Measurements from ENCODE around the gene FBXO45.
"Not testable (repeated sequence)": the region's sequence is repeated elsewhere in the genome, so short reads cannot be mapped to it uniquely, and the experiment has no call there.

FBXO45 gene, protein sequence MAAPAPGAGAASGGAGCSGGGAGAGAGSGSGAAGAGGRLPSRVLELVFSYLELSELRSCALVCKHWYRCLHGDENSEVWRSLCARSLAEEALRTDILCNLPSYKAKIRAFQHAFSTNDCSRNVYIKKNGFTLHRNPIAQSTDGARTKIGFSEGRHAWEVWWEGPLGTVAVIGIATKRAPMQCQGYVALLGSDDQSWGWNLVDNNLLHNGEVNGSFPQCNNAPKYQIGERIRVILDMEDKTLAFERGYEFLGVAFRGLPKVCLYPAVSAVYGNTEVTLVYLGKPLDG

DNA sequence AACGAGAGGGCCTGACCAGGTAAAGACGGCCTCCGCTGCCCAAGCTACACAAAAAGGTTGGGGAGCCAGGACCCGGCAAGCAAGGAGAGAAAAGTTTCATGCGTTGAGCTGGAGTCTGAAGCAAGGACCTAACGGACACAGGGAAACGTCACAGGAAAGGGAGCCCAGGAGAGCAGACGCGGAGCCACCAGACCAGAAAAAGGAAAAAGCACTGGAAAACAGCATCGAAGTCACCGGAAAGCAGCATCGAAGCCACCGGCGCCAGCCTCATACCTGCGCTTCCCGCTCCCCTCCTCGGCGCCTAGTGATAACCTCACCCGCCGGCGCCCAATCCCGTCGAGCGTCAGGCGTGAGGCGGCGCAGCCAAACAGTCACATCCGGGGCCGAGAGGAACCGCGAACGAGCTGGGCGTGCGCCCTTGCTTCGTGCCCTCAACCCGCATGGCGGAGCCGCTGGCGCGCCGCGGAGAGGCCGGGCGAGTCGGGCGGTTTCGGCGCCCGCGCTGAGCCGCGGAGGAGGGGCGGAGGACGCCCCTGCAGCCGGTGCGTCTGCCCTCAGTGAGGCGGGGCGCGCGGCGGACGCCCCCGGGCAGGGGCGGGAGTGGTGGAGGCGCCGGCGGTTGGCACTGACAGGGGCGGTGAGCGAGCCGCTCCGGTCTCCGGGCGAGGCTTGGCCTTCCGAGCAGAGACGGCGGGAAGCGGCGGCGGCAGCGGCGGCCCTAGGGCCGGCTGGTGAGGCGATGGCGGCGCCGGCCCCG is at the start of gene FBXO45, which contains the start of gene WDR53:
TSS of gene FBXO45 (plus strand) at position 415 of the 757 bp plus-strand sequence. CDS start at position 740, 325 bp downstream.
TSS of gene WDR53 (minus strand) at position 309 of the 757 bp plus-strand sequence. CDS start 7,079 bp downstream, outside the sequence.
- no peak for TF ChIP-seq ZNF274 (IDR thresholded peaks at IDR 0.05; ENCODE audit: low read depth, low read length)
- H3K4me3 ChIP-seq (ENCODE audit: low read length): peak within 1 kb of the TSS; percentile 93

DNA sequence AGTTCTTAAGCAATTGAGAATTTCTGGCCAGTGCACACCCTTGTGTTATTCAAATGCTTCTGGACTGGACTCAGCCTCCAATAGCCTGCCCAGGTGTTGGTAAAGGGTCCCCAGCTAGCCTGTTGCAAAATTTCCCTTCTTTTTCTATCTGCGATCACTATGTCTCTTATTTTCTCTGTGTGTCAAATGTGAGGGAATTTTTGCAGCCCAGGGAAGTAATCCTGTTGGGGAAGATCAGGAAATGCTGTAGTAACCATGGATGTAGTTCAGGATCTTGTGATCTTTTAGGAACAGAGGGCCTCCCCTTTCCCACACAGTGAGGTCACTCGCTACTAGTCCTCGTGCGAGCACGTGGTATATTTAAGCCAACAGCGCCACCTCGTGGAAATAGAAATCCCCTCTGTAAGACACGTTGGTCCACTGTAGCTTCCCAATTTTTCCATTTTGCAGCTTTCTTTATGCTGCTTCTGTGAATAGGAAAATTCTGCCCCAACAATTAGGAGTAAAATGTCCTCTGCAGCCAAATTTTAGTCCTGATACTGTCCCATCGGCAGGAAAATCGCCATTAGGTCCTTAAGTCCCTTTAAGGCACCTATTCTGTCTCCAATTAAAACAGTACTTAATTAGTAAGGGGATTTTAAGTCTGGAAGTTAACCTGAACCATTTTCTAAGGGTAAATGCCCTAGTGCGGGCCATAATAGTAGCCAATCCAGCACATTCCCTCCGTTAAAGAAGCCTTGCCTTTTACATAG is 49.3 kb upstream of the FBXO45 start:
- no peak overlapping the region for H3K4me3 ChIP-seq (ENCODE audit: low read length)
- TF ChIP-seq ZNF274 (IDR thresholded peaks at IDR 0.05; ENCODE audit: low read depth, low read length): no peak

DNA sequence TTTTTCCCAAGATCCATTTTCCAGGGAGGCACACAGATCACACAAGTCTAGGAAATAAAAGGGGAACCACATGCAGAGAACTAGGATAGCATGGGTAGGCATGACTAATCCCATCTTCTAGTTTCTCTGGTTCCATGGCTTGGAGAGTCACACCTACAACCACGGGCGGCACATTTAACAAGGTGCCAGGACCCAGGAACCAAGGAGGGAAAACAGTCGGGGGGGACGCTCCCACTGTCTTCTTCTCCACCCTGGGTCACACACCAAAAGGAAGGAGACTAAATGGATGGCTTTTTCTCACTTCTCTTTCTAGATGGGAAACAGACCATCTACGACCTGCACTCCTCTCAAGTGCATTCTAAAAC is 48.8 kb upstream of the FBXO45 start:
- no peak overlapping the region for H3K4me3 ChIP-seq (ENCODE audit: low read length)
- TF ChIP-seq ZNF274 (IDR thresholded peaks at IDR 0.05; ENCODE audit: low read depth, low read length): no peak

DNA sequence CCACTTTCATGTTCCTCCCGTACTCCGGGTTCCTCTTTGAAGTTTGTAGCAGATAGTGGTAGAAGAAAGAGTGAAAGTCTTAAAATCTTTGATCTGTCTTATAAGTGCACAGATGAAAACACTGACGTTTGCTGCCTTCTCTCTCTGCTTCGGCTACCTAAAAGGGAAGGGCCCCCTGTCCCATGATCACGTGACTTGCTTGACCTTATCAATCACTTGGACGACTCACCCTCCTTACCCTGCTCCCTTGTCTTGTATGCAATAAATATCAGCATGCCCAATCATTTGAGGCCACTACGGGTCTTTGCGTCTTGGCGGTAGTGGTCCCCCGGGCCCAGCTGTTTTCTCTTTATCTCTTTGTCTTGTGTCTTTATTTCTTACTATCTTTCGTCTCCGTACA is 47.2 kb upstream of the FBXO45 start:
- not testable (repeated sequence) for H3K4me3 ChIP-seq (ENCODE audit: low read length)

DNA sequence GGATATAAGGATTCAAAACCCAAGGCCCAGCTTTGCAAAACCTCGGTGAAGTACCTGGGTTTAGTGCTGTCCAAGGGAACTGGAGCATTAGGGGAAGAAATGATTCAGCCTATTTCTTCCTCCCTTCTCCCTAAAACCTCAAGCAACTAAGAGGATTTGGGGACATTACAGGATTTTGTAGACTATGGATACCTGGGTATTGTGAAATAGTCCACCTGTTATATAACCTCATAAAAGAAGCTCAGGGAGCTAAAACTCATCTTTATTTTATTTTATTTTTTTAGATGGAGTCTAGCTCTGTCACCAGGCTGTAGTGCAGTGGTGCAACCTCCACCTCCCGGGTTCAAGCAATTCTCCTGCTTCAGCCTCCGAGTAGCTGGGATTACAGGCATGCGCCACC is 44.6 kb upstream of the FBXO45 start:
- no peak overlapping the region for H3K4me3 ChIP-seq (ENCODE audit: low read length)
- no peak for TF ChIP-seq ZNF274 (IDR thresholded peaks at IDR 0.05; ENCODE audit: low read depth, low read length)

DNA sequence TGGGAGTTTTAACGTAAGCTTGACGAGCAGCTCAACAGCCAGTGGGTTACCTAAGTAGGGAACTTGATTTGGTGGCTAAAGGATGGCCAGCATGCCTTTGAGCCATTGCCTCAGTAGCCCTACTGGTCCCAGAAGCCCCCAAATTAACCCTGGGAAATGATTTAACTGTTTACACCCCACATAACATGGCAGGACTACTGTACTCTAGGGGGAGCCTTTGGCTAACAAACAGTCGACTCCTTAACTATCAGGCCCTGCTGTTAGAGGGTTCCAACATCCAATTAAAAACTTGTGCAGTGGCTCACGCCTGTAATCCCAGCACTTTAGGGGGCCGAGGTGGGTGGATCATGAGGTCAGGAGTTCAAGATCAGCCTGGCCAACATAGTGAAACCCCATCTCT is 43.9 kb upstream of the FBXO45 start:
- TF ChIP-seq ZNF274 (IDR thresholded peaks at IDR 0.05; ENCODE audit: low read depth, low read length): no peak
- H3K4me3 ChIP-seq (ENCODE audit: low read length): no peak overlapping the region

DNA sequence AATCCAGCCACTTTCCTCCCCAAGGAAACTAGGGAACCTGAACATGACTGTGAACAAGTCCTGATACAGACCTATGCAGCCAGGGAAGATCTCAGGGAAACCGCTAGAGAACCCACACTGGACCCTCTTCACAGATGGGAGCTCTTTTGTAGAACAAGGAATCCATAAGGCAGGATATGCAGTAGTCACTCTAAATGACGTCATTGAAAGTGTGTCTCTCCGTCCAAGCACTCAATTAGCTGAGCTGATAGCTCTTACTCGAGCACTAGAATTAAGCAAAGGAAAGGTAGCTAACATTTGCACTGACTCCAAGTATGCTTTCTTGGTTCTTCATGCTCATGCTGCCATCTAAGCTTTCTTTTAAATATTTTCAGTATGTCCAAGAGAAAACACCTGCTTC is 43.3 kb upstream of the FBXO45 start:
- TF ChIP-seq ZNF274 (IDR thresholded peaks at IDR 0.05; ENCODE audit: low read depth, low read length): no peak
- no peak overlapping the region for H3K4me3 ChIP-seq (ENCODE audit: low read length)

DNA sequence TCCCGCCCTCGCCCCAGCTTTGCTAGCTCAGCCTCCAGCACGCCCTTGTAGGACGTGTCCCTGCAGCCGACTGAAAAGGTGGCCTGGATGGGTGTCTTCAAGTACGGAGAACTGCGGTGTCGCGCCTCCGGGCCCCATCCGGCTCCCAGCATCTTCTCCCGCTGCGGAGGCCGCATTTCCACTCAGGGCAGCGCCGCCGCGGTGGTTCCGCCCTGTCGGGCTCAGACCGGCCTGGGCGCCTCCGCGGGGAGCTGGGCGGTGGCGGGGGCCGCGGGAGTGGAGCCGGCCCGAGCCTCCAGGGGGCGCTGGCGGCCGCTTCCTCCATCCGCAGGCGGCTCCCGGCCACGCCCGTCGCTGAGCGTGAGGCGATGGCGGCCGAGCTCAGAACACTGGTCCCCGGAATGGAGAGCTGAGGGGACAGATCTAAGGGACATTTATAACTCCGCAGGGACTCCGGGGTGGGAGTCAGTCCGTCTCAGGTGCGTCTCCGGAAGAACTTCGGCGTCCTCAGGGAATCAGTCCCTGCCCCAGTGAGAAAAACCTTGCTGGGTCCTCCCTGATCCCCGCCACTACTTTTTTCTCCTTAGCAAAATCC is 39.7 kb upstream of the FBXO45 start:
- H3K4me3 ChIP-seq (ENCODE audit: low read length): peak overlapping the region; percentile 59; the same call in 1 of the 2 replicates
- no peak for TF ChIP-seq ZNF274 (IDR thresholded peaks at IDR 0.05; ENCODE audit: low read depth, low read length)

DNA sequence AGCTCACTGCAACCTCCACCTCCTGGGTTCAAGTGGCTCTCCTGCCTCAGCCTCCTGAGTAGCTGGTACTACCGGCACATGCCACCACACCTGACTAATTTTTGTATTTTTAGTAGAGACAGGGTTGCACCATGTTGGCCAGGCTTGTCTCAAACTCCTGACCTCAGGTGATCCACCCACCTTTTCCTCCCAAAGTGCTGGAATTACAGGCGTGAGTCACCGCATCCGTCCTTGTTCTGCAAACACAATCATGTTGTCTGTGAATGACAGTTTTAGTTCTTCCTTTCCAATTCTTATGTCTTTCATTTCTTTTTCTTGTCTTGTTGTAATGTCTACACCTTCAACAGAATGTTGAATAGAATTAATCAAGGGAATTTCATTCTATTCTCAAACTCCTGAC is 37.0 kb upstream of the FBXO45 start:
- TF ChIP-seq ZNF274 (IDR thresholded peaks at IDR 0.05; ENCODE audit: low read depth, low read length): no peak
- H3K4me3 ChIP-seq (ENCODE audit: low read length): no peak overlapping the region

DNA sequence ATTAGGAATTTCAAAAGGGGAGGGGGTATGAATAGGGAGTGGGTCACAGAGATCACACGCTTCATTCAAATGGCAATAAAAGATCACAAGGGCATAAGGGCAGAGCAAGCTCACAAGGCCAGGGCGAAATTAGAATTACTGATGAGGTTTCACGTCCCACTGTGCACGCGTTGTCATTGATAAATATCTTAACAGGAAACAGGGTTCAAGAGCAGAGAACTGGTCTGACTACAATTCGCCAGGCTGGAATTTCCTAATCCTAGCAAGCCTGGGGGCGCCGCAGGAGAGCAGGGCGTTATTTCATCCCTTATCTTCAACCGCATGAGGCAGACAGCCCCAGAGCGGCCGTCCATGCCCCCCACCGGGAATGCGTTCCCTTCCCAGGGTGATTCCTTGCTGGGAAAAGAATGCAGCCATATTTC is 35.2 kb upstream of the FBXO45 start:
- TF ChIP-seq ZNF274 (IDR thresholded peaks at IDR 0.05; ENCODE audit: low read depth, low read length): no peak
- H3K4me3 ChIP-seq (ENCODE audit: low read length): no peak overlapping the region

DNA sequence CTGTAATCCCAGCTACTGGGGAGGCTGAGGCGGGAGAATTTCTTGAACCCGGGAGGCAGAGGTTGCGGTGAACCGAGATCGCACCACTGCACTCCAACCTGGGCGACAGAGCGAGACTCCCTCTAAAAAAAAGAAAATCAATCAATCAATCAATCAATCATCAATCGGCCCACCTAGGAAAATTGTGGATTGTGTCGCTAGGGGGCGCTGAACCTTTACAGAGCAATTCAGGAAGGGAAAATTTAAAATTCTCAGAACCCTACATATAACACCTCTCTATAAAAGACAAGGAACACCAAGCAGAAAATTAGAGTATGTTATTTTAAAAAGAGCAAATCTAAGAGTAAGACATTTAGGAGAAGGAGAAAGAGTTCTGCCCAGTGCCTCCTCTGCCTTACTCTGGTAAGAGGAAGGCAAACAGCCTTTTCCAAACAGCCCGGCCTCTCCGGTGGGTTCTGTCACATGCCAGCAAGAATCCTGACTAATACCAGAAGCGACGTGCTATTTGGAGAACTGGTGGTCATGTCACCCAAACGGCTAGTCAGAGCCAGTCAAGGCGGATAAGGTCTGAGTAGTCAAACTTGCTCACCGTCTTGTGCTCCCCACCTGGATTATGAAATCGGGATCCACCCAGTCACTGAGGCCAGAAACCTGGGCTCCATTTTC is 31.0 kb upstream of the FBXO45 start:
- no peak overlapping the region for H3K4me3 ChIP-seq (ENCODE audit: low read length)
- no peak for TF ChIP-seq ZNF274 (IDR thresholded peaks at IDR 0.05; ENCODE audit: low read depth, low read length)

DNA sequence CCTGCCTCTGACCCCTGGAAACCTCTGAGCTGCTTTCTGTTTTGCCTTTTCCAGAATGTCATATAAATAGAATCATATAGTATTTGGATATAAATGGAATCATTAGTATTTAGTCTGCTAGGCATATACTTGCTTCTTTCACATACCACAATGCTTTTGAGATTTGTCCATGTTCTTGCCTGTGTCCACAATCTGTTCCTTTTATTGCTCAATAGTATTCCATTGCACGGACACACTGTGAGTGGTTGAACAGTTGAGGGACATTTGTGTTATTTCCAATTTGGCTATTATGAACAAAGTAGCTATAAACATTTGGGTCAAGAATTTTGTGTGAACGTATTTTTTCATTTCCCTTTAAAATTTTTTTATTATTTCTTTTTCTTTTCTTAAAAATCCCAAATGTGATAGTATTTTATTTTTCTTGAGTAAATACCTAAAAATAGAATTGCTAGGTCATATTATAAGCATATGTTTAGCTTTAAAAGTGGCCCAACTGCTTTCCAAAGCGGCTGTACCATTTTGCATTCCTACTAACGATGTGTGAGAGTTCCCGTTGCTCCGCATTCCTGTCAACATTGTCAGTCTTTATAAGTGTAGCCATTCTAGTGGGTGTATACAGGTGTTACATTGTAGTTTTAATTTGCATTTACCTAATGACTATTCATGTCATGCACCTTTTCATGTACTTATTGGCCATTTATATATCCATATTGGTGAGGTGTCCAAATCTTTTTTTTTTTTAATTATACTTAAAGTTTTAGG is 26.6 kb upstream of the FBXO45 start:
- TF ChIP-seq ZNF274 (IDR thresholded peaks at IDR 0.05; ENCODE audit: low read depth, low read length): no peak
- H3K4me3 ChIP-seq (ENCODE audit: low read length): no peak overlapping the region

DNA sequence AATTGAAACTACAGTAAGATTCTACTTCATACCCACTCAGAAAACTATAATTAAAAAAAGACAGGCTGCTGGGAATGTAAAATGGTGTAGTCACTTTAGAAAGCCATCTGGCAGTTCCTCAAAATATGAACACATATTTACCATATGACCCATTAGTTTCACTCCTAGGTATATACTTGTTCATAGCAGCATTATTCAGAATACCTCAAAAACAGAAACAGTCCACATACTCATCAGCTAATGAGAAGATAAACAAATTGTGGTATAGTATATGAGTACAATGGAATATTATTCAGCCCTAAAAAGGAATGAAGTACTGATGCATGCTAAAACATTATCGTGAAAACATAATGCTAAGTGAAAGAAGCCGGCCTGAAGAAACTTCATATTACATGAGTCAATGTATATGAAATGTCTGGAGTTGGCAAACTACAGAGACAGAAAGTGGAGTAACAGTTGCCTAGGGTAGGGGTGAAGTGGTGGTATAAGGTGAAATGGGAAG is 23.9 kb upstream of the FBXO45 start:
- no peak for TF ChIP-seq ZNF274 (IDR thresholded peaks at IDR 0.05; ENCODE audit: low read depth, low read length)
- no peak overlapping the region for H3K4me3 ChIP-seq (ENCODE audit: low read length)
